HepG2 (cell line): ENCODE data around the gene FUT6. TPM values are rescaled to one million over a fixed set of nuclear protein-coding genes. Genes with fewer than 3 reads are reported as not detected.

Source experiments
- AGO2 ChIP-seq: fragments of 200-400 bp; formaldehyde crosslinking; optimal IDR thresholded peaks from 2 replicates; pipeline ENCODE3; 2017; ENCODE audit warnings: mild to moderate bottlenecking, low read depth, low read length, moderate library complexity
- ATRX ChIP-seq: sonication (generic); formaldehyde crosslinking; IDR thresholded peaks from 2 replicates; pipeline ENCODE4 v1.4.0; 2020; ENCODE audit warnings: missing genetic modification reagents, borderline replicate concordance
- CBX5 ChIP-seq: sonication (generic); formaldehyde crosslinking; IDR thresholded peaks from 2 replicates; pipeline ENCODE4 v1.4.0; 2020; ENCODE audit warnings: missing genetic modification reagents, borderline replicate concordance
- FOXC1 ChIP-seq: sonication (generic); formaldehyde crosslinking; IDR thresholded peaks from 2 replicates; pipeline ENCODE4 v1.8.0; 2022; ENCODE audit warnings: mild to moderate bottlenecking, missing genetic modification reagents, borderline replicate concordance
- KMT2A ChIP-seq: sonication (generic); formaldehyde crosslinking; IDR thresholded peaks from 2 replicates; pipeline ENCODE4 v1.4.0; 2020; ENCODE audit warnings: missing genetic modification reagents
- MED1 ChIP-seq: sonication (generic); formaldehyde crosslinking; IDR thresholded peaks from 2 replicates; pipeline ENCODE4 v1.4.0; 2020; ENCODE audit warnings: missing genetic modification reagents
- RCOR2 ChIP-seq: IDR thresholded peaks from 2 replicates; pipeline ENCODE4 v1.6.1; 2016; ENCODE audit warnings: missing biosample characterization, missing genetic modification reagents
- SAP130 ChIP-seq: IDR thresholded peaks from 2 replicates; pipeline ENCODE4 v1.6.1; 2016; ENCODE audit warnings: low read depth
- ZMYM3 ChIP-seq: sonication (generic); formaldehyde crosslinking; IDR thresholded peaks from 2 replicates; pipeline ENCODE4 v1.5.1; 2020; ENCODE audit warnings: mild to moderate bottlenecking, missing genetic modification reagents
- ZNF235 ChIP-seq: sonication (generic); formaldehyde crosslinking; IDR thresholded peaks from 2 replicates; pipeline ENCODE4 v1.8.1; 2023; ENCODE audit warnings: mild to moderate bottlenecking, missing genetic modification reagents, borderline replicate concordance
- ZNF331 ChIP-seq: sonication (generic); formaldehyde crosslinking; IDR thresholded peaks from 2 replicates; pipeline ENCODE4 v1.4.0; 2020; ENCODE audit warnings: missing genetic modification reagents
- ZNF629 ChIP-seq: sonication (generic); formaldehyde crosslinking; conservative IDR thresholded peaks from 2 replicates; pipeline ENCODE4 v1.5.0; 2020; ENCODE audit warnings: missing genetic modification reagents
- ZNF772 ChIP-seq: sonication (generic); formaldehyde crosslinking; IDR thresholded peaks from 2 replicates; pipeline ENCODE4 v1.5.0; 2020; ENCODE audit warnings: mild to moderate bottlenecking, missing genetic modification reagents
- polyA plus RNA-seq, 8 experiments: library from polyadenylated mRNA; depleted of rRNA in 3 of 8; stranded (reverse) in 7 of 8; unstranded in 1 of 8; fragments of >200 nt; fragmentation: Illumina TruSeq in 4 of 8; extraction: Trizol in 4 of 8; gene quantifications; 2 replicates each; pipeline versions ENCODE4 v1.2.1 to v1.2.3, GENCODE V29; 2011 to 2016; ENCODE audit warnings: low read depth in 4 of 8, missing spikeins in 1 of 8, mixed read lengths in 1 of 8; ENCODE audit not compliant: insufficient read depth in 1 of 8
- total RNA-seq, 5 experiments: library from RNA; depleted of rRNA; stranded (reverse); fragments of >200 nt; fragmentation: Illumina TruSeq; extraction: Trizol; gene quantifications; 2 replicates each; pipeline ENCODE4 v1.2.3, GENCODE V29; 2016; ENCODE audit warnings: low read depth in 1 of 5
- TF ChIP-seq, protein P1 (sequence below): IDR thresholded peaks from 2 replicates; pipeline ENCODE4 v1.6.1; 2016; ENCODE audit warnings: mild to moderate bottlenecking
- TF ChIP-seq, protein P2 (sequence below): sonication (generic); formaldehyde crosslinking; IDR thresholded peaks from 2 replicates; pipeline ENCODE4 v1.9.0; 2021; ENCODE audit warnings: missing genetic modification reagents, mild to moderate bottlenecking, borderline replicate concordance
- TF ChIP-seq, protein P3 (sequence below): sonication (generic); formaldehyde crosslinking; IDR thresholded peaks from 2 replicates; pipeline ENCODE4 v1.8.1; 2023; ENCODE audit warnings: mild to moderate bottlenecking, missing genetic modification reagents, borderline replicate concordance
- TF ChIP-seq, protein P4 (sequence below): sonication (generic); formaldehyde crosslinking; IDR thresholded peaks from 2 replicates; pipeline ENCODE4 v1.5.0; 2020; ENCODE audit warnings: mild to moderate bottlenecking, missing genetic modification reagents, moderate library complexity

The FUT6 gene
- total and polyA plus RNA-seq, 2 of the 13 experiments (the other 11 are each of a cell fraction or from before 2014, with no cell fraction given): 8.2 to 27.7 TPM

DNA sequence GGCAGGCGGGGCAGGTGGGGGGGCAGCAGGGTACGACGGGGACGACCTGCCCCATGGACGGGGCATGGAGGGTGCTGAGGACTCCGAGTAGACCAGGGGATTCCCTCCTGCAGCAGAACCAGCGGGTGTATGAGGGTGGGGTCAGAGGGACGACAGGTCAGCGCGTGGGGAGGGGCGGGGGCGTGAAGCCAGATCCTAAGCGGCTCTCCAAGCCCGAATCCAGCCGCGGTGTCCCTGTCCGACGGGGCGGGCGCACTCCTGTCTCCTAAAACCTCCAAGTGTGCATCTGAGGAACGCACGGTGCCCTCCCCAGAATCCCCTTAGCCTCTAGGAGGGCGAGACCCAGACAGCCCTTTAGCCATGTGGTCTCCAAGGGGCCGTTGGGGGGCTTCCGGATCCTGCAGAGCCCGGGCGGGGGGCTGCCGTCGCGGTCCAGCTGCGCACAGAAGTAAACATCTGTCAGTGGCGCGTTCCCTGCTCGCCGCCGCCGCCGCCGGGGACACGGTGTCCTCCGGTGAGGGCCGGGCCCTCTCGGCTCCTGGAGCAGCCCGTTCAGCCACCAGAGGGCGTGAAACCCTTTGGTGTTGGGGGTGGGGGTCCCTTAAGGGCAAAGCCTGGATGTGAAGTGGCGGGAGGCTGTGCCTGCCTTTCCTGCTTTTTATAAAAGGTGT, 33.9 kb downstream of the FUT6 start (continued):
- TF ChIP-seq, protein P1, sequence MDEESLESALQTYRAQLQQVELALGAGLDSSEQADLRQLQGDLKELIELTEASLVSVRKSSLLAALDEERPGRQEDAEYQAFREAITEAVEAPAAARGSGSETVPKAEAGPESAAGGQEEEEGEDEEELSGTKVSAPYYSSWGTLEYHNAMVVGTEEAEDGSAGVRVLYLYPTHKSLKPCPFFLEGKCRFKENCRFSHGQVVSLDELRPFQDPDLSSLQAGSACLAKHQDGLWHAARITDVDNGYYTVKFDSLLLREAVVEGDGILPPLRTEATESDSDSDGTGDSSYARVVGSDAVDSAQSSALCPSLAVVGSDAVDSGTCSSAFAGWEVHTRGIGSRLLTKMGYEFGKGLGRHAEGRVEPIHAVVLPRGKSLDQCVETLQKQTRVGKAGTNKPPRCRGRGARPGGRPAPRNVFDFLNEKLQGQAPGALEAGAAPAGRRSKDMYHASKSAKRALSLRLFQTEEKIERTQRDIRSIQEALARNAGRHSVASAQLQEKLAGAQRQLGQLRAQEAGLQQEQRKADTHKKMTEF (CRISPR knock-in tag): peak; percentile 64; the same call in 1 of the 2 replicates
- peak; percentile 68 for TF ChIP-seq ZNF772 (CRISPR knock-in tag)
- peak; percentile 42 for TF ChIP-seq AGO2
- TF ChIP-seq ZNF235: peak; percentile 67; the same call in 1 of the 2 replicates
- TF ChIP-seq RCOR2 (CRISPR knock-in tag): 0 out of 2 replicates have a peak, but pooled peaks have one; percentile 39
- TF ChIP-seq SAP130: peak; percentile 71
- 0 out of 2 replicates have a peak, but pooled peaks have one; percentile 21 for TF ChIP-seq FOXC1 (CRISPR knock-in tag)
- peak; percentile 49 for TF ChIP-seq MED1 (CRISPR knock-in tag)
- 0 out of 2 replicates have a peak, but pooled peaks have one; percentile 24 for TF ChIP-seq ZNF629 (CRISPR knock-in tag)
- TF ChIP-seq ZNF331 (CRISPR knock-in tag): peak; percentile 36; the same call in 1 of the 2 replicates
- TF ChIP-seq ATRX (CRISPR knock-in tag): no peak
- TF ChIP-seq ZMYM3: peak; percentile 38; the same call in 1 of the 2 replicates
- TF ChIP-seq, protein P2, sequence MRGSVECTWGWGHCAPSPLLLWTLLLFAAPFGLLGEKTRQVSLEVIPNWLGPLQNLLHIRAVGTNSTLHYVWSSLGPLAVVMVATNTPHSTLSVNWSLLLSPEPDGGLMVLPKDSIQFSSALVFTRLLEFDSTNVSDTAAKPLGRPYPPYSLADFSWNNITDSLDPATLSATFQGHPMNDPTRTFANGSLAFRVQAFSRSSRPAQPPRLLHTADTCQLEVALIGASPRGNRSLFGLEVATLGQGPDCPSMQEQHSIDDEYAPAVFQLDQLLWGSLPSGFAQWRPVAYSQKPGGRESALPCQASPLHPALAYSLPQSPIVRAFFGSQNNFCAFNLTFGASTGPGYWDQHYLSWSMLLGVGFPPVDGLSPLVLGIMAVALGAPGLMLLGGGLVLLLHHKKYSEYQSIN (CRISPR knock-in tag): no peak
- TF ChIP-seq KMT2A: no peak
- TF ChIP-seq, protein P3, sequence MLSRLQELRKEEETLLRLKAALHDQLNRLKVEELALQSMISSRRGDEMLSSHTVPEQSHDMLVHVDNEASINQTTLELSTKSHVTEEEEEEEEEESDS: no peak
- TF ChIP-seq CBX5: peak; percentile 81; the same call in 1 of the 2 replicates
- TF ChIP-seq, protein P4, sequence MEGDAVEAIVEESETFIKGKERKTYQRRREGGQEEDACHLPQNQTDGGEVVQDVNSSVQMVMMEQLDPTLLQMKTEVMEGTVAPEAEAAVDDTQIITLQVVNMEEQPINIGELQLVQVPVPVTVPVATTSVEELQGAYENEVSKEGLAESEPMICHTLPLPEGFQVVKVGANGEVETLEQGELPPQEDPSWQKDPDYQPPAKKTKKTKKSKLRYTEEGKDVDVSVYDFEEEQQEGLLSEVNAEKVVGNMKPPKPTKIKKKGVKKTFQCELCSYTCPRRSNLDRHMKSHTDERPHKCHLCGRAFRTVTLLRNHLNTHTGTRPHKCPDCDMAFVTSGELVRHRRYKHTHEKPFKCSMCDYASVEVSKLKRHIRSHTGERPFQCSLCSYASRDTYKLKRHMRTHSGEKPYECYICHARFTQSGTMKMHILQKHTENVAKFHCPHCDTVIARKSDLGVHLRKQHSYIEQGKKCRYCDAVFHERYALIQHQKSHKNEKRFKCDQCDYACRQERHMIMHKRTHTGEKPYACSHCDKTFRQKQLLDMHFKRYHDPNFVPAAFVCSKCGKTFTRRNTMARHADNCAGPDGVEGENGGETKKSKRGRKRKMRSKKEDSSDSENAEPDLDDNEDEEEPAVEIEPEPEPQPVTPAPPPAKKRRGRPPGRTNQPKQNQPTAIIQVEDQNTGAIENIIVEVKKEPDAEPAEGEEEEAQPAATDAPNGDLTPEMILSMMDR (CRISPR knock-in tag): peak; percentile 96
